ENCODE results near the gene MYH9. TPM values are rescaled to one million over a fixed set of nuclear protein-coding genes. Genes with fewer than 3 reads are reported as not detected.

The MYH9 gene
- total RNA-seq, 1 experiment from 2014 or later: 258 TPM

- Histone ChIP-seq H3K9ac (ENCODE audit: low read length) (no peak overlapping the region), H4K20me1 (ENCODE audit: insufficient read depth) (no peaks in the 10 kb centered on the region), H2AFZ (ENCODE audit: low read depth, low read length, poor library complexity, severe bottlenecking) (no peak overlapping the region), H3K9me2 (ENCODE audit: insufficient read depth) (no peaks in the 10 kb centered on the region), H3K27ac (ENCODE audit: low read depth, low read length) (peak overlapping the region; percentile 31), H3K4me2 (ENCODE audit: low read length) (no peak overlapping the region), H3K4me1 (ENCODE audit: control insufficient read depth in 1 of 2, insufficient read depth in 2 of 2, low read length in 2 of 2) (peaks cover 38 to 65% of the 10 kb centered on the region in 2 experiments), H3K4me3 (replicated peaks in 1 of 2; ENCODE audit: low read depth in 1 of 2, low read length in 2 of 2) (no peak overlapping the region), H3K27me3 (ENCODE audit: insufficient read depth, low read length) (no peaks in the 10 kb centered on the region), H3K79me2 (ENCODE audit: insufficient read depth, low read length) (peaks cover 97% of the 10 kb centered on the region), H3K36me3 (ENCODE audit: control insufficient read depth in 1 of 2, insufficient read depth in 2 of 2, low read length in 2 of 2) (peaks cover 24 to 40% of the 10 kb centered on the region in 2 experiments; a peak in 3 of 4 replicates), H3K9me3 (ENCODE audit: control insufficient read depth in 1 of 2, insufficient read depth in 1 of 2, low read depth in 1 of 2, low read length in 2 of 2) (no peaks in the 10 kb centered on the region)
- TF ChIP-seq POLR2AphosphoS5 (IDR thresholded peaks at IDR 0.05; ENCODE audit: low read depth, low read length) (no peak), TCF7L2 (IDR thresholded peaks at IDR 0.05; ENCODE audit: borderline replicate concordance, extremely low read depth, insufficient read depth, insufficient read length) (no peak), CBX3 (IDR thresholded peaks at IDR 0.05; ENCODE audit: low read depth) (no peak), SP1 (IDR thresholded peaks at IDR 0.05; ENCODE audit: low read depth) (no peak), EZH2 (IDR thresholded peaks at IDR 0.05) (no peak), ELF1 (IDR thresholded peaks at IDR 0.05; ENCODE audit: borderline replicate concordance, low read depth) (no peak), SRF (IDR thresholded peaks at IDR 0.05; ENCODE audit: low read depth) (no peak), POLR2A (IDR thresholded peaks at IDR 0.05; ENCODE audit: borderline replicate concordance, extremely low read depth, insufficient read depth, insufficient read length) (no peak), CEBPB (IDR thresholded peaks at IDR 0.05; ENCODE audit: low read depth) (no peak), SIN3A (IDR thresholded peaks at IDR 0.05; ENCODE audit: low read depth) (no peak), EGR1 (IDR thresholded peaks at IDR 0.05; ENCODE audit: low read depth) (no peak), RAD21 (IDR thresholded peaks at IDR 0.05; ENCODE audit: low read depth) (no peak)
- TF ChIP-seq, protein P1, sequence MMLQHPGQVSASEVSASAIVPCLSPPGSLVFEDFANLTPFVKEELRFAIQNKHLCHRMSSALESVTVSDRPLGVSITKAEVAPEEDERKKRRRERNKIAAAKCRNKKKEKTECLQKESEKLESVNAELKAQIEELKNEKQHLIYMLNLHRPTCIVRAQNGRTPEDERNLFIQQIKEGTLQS (IDR thresholded peaks at IDR 0.05): no peak
- TF ChIP-seq, protein P2, sequence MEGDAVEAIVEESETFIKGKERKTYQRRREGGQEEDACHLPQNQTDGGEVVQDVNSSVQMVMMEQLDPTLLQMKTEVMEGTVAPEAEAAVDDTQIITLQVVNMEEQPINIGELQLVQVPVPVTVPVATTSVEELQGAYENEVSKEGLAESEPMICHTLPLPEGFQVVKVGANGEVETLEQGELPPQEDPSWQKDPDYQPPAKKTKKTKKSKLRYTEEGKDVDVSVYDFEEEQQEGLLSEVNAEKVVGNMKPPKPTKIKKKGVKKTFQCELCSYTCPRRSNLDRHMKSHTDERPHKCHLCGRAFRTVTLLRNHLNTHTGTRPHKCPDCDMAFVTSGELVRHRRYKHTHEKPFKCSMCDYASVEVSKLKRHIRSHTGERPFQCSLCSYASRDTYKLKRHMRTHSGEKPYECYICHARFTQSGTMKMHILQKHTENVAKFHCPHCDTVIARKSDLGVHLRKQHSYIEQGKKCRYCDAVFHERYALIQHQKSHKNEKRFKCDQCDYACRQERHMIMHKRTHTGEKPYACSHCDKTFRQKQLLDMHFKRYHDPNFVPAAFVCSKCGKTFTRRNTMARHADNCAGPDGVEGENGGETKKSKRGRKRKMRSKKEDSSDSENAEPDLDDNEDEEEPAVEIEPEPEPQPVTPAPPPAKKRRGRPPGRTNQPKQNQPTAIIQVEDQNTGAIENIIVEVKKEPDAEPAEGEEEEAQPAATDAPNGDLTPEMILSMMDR (IDR thresholded peaks at IDR 0.05 in 2 of 3, conservative IDR thresholded peaks at IDR 0.05 in 1 of 3; ENCODE audit: borderline replicate concordance in 1 of 3, insufficient read depth in 1 of 3, low read depth in 2 of 3, low read length in 2 of 3): no peak
- ChIA-PET POLR2A (no interaction called here), RAD21 (ENCODE audit: low non-redundant PET in 1 of 2, low total read pairs in 2 of 2, uncharacterized antibody in 2 of 2, unreplicated experiment in 2 of 2) (no interaction called here), CTCF (no interaction called here)
- no TSS peak for BruUV-seq (replicated peaks)
- ATAC-seq (no peak), DNase-seq (ENCODE audit: low read depth, low spot score) (no peak)
- intact Hi-C loops (cut with micrococcal nuclease): no loop called here
These were observed 52.1 kb downstream of the MYH9 start for GRCh38 chr22:36335621-36336020.

All from HCT116 (cell line).